HCEC 1CT (cell line): Measurements from ENCODE around the gene DGAT2.

Experiments
- DNase-seq: peaks from one replicate; pipeline ENCODE4 v3.0.0-alpha.2; 2017

DGAT2 gene

DNA sequence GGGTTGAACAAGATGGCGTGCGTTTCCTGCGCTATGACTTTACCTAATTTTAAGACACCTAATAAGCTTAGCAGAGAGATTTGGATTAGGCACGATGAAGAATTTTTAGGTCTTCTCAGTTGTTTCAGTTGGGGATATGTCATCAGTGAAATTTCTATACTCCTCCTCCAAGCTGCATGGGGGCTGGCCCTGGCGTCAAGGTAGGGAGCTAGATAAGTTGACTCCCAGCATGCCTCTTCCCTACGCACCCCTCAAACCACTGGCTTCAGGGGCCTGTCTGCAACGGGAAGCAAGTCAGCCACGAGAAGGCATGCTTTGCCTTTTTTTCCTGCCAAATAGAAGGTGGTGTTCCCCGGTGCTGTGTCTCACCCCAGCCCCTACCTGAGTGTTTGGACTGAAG, 13.3 kb downstream of the DGAT2 start:
- no peak for DNase-seq

DNA sequence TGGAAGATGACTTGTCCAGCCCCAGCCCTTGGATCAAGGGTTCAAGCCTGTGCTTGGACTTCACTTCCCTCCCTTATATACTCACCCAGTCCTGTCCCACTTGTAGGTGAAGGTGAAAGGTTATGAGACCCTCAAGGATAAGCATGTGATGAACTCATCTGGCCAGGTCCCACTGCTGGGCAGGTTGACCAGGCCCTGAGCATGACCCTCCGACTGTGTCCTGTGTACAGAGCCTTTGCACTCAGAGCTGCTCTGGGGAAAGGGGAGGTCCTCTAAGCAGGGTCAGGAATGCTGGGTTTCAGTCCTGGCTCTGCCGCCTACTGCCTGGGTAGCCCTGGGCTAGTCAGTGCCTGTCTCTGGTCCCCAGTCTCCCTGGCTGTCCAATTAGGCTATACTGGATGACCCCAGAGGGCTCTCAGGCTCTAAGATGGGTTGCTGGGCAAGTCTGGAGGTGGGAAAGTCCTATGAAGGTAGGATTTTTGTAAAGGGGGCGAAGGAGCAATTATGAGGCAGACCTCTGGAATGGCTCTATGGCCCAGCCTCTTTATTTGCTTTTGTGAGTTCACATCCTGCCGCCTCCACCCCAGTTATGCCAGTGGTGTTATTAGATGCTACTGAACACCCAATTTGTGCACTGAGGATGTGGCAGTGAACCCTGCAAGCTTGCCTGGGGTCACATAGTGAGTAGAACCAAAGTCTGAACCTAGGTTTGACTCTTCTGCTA, 14.1 kb downstream of the DGAT2 start:
- no peak for DNase-seq

DNA sequence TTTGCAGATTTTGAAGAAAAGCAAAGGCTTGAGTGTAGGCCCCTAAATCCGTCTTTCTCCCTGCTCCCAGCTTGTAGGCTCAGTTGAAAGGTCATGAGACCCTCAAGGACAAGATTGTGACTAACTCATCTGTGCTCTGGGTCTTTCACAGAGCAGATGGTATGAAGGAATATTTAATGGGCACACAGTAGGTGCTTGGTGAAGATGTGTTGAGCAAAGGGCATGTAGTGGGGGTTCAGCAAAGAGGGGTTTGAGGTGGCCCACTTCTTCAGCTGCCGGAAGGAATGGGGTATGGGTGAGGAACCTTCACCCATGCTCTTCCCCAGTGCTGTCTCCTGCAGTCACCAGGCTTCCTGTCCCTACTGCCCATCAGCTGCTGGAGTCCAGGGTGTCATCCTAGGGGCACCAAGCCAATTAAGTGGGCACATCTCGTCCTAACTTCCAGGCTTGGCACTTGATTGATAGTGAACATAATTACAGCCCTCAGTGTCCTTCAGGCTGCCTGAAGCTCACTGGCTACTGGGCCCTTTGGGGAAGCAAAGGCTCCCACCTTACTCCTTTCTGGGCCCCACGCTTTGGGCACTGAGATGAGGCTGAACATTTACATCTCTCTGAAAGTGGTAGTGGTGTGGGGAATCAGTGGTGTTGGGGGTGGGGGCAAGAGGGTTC, 15.0 kb downstream of the DGAT2 start:
- no peak for DNase-seq

DNA sequence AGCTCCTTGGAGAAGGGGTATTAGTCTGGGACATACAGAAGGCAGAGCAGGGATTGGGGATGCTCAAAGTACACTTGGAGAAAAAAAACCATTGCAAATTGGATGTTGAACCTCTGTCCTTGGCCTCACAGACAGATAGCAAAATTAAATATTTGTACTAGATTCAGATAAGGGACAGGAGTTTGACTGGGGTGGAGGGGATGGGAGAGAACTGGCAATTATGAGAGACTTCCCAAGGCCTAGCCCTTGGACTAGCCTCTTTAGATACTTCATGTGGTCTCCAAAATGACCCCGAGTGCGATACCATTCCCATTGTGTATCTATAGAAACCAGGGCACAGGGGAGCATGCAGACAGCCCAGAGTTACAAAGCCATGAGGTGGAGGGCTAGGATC, 15.5 kb downstream of the DGAT2 start:
- DNase-seq = no peak

DNA sequence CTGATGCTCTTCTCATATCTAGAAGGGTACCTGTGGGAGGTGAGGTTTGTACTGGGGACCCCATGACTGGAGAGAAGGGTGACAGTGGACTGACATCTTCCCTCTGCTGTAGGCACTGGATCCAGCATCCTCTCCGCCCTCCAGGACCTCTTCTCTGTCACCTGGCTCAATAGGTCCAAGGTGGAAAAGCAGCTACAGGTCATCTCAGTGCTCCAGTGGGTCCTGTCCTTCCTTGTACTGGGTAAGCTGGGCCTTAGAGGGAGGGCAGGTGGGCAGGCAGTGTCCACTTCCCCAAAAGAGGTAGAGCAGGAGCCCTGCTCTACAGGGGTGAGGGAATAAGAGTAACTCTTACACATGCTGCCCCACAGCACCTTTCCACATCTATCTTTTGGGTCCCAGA, 15.9 kb downstream of the DGAT2 start:
- DNase-seq = no peak

DNA sequence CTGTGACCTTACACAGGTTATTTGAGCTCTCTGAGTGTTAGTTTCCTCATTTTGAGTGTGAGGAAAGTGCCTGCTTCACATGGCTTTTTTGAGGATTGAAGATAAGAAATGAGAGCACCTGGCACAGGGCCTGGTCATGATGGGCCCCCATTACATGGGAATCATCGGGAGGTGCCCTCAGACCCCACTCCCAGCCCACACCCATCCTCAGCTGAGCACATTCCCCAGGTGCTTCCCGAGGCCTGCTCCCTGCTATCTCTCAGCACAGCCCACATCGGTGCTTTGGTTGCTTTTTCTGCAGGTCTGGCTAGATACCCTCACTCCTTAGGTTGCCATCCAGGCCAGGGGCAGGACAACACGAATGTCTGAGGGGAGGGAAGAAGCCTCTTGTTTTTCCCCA, 16.6 kb downstream of the DGAT2 start:
- DNase-seq = no peak

DNA sequence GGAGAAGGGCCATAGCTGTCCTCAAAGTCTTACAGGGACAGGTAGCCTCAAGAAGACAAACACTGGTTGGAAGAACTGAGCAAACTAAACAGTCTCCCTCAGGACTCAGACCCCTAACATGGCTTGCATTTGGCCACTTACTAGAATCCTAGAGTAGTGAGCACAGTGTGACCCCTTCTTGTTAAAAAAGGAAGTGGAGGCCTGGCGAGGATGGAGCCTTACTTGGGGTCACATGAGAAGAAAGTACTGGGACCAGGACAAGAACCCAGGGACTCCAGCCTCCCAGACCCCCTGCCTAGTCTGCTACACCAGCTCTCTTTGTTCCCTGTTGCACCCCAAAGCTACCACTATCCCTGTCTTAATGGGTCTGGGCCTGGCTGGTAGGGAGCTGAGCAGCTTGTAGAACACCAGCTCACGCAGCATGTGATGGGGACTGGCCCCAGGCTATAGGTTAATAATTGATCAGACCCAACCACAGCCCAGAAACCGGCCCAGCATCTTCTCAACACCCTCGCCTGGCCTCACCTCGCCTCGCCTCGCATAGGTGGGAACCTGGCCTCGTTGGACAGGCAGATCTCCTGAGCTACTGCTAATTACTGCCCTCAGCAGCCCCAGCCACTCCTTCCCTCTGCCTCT, 17.6 kb downstream of the DGAT2 start:
- DNase-seq = no peak

DNA sequence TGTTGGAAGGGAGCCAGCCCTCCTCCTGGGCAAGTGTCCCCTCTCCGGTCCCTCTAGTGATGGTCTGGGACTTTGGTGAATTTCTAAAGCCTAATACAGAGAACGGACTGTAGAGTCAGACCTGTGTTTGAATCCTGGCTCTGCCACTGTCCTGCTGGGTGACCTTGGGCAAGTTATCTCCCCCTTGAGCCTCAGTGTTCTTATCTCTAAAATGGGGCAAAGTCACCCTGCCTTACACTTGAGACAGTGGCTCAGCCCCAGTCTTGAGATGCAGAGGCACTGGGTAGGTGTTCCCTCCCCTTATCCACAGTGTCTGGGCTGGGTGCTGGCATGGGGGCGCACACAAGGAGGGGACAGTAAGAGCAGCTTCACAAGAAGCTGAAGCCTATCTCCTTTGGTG, 20.9 kb downstream of the DGAT2 start:
- DNase-seq = no peak

DNA sequence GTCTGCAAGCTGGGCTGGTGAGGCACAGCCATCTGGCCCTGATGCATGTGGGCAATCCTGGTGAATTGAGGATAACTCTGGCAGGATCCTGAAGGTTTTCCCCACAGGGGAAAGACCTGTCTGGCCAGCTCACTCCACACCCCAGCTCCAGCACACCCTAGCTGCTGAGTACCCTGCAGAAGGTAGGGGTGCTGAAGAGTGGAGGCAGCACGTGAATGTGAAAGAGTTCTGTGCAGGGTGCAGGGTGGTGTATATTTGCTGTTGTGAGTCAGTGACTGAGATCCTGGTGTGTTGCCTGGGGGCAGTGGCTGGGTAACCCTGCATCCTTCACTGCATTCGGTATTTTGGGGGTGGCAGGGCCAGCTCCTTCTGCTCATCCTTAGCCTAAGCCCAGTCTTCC, 22.4 kb downstream of the DGAT2 start:
- no peak for DNase-seq

DNA sequence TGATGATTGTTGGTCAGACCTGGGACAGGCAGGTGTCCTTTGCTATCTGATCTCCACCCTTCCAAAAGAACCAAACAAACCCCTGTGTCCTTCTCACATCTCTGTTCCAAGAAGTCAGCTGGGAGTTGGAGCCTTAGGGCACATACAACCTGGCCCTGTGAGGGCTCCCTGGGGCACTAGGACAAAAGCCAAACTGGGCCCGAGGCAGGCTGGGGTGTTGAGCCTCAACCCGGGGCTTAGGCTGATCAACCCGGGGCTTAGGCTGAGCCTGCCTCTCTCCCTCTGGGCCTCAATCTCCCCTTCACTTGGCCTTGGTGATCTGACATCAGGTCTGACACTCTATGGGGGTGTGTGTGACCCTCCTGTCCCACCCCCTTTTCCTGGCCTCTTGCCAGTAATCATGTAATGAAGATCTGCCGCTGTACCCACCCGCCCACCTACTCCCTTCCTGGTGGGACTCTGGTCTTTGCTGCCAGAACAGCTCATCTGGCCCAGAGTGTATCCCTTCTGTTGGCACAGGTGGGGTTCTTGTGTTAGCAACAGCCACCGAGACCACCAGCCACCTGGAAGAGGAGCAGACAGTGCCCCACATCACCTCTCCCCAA, 23.7 kb downstream of the DGAT2 start:
- no peak for DNase-seq

DNA sequence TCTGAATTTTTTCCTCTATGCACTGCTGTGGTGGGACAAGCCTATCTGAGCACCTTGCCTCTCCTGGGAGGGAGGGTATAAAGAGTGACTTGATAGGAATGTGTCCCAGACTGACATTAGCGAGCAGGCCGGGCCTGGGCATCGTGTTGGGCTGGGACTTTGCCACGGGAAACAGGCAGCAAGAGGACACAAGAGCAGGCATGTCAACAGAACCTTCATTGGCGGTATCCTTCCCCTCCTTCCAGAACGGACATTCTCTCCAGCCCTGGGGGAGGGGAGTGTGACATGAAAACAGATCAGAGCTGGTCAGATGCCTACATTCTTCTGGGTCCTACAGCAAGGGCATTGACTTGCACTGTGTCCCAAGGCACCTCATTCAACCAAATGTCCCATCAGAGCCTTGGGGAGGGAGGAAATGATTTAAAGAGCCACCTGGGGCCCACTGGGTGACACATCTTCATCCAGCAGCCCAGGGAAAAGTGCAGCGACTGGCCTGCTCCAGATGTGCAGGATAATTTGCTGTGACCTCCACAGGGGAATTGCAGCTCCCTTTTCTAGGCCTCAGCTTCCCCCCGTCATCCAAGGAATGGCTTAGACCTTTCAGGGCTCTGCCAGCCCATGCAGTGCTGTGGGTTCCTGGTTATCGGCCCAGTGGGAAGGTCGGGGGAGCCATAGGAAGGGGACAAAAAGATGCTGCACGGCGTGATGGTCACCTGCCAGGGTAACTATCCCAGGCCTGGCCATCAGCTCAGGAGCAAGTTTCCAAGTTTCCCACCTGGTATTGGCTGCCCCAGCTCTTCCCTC, 24.6 kb downstream of the DGAT2 start:
- no peak for DNase-seq

DNA sequence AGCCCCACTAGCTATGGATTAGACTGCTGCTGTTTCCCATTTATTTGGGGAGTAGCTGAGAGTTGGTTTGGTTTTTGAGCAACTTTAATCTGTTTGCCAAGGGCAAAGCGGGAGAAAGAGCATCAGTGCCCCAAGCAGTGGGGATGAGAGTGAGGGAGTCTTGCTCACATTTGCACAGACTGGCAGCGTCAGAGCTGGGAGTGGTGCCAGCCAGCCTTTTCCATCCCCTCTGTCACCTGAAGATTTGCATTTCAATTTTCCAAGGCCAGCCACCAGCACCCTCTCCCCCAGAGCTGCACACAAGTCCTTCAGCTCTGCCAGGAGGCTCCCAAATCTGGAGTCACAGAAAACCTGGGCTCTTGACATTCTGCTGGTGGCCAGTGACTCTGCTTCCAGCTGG, 25.4 kb downstream of the DGAT2 start:
- no peak for DNase-seq

DNA sequence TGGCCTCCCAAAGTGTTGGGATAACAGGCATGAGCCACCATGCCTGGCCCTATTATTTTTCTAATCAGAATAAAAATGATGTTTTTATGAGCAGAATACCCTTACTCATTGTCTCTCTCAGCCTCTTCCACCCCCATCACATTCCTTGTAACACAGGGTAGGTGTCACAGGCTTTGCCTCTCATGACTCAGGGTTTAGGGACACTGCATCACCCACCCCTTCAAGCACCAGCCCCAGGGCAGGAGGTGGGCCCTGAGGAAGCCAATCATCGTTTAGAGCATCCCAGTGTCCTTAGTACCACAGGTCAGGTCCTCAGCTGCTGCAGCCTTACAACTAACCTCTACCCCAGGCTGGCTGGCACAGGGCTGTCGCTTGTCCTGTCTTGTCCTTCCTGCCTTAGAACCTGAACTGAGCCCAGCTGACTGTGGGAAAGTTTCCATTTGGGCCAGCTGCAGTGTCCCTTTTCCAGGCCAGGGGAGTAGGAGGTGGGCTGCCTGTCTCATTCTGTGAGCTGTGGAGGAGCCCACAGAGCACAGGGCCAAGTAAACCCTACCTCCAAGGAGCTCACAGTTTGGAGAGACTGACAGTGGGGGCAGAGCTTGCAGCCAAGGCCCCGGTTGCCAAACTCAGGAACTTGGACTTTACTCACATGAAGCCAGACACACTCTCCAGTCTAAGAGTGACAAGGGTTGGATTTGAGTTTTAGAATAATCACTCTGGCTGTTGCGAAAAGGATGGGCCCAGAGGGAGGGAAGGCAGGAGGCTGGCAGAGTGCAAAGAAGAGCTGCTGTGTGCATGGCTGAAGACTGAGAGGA, 26.9 kb downstream of the DGAT2 start:
- DNase-seq = no peak

DNA sequence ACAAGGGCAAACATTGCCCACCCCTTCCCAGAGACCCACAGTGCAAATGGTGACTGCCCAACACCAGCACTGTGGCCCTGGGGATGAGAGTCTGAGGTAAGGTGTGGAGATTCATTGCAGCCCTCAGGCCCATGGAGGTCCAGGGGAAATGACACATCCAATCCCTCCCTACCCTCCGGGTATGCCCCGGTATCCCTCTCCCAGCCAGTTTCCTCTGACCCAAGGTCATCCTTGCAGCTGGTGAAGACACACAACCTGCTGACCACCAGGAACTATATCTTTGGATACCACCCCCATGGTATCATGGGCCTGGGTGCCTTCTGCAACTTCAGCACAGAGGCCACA, 27.5 kb downstream of the DGAT2 start:
- no peak for DNase-seq

DNA sequence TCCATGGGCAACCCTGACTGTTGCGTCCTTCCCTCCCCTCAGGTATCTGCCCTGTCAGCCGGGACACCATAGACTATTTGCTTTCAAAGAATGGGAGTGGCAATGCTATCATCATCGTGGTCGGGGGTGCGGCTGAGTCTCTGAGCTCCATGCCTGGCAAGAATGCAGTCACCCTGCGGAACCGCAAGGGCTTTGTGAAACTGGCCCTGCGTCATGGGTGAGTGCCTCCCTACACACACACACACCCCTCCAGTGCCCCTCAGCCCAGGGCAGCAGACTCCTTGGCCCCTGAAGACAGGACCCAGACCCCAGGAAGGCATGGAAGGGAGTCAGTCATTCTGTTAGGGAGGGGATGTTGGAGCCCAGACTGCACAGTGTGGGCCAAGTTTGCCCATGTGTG, 28.5 kb downstream of the DGAT2 start:
- no peak for DNase-seq

DNA sequence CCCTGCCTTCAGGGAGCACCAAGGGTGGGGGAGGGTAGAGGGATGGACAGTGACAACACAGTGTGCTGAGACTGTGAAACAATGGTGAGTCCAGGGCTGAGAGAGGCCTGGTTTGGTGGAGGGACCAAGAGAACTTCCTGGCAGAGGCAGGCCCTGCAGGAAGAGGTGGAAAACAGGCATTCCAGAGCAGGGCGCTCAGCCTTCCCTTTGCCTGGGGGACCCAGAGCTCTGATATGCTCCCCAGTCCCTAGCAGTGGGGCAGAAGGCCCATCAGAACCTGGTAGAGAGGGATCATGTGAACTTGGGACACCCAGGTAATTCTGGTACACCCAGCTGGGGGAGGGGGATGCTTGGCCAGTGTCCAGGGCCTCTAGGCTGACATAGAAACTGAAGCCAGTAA, 29.2 kb downstream of the DGAT2 start:
- DNase-seq = peak; percentile 31

DNA sequence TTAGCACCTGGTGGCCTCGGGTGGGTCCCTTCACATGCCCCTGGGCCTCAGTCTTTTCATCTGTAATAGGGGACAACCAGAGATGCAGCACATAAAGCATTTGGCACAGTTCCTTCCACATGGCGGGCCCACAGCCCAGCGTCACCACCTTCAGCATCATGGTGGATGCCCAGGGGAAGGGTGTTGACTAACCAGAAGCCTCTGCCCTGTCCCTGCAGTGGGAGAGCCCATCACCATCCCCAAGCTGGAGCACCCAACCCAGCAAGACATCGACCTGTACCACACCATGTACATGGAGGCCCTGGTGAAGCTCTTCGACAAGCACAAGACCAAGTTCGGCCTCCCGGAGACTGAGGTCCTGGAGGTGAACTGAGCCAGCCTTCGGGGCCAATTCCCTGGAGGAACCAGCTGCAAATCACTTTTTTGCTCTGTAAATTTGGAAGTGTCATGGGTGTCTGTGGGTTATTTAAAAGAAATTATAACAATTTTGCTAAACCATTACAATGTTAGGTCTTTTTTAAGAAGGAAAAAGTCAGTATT, 31.6 kb downstream of the DGAT2 start:
- DNase-seq = no peak

DNA sequence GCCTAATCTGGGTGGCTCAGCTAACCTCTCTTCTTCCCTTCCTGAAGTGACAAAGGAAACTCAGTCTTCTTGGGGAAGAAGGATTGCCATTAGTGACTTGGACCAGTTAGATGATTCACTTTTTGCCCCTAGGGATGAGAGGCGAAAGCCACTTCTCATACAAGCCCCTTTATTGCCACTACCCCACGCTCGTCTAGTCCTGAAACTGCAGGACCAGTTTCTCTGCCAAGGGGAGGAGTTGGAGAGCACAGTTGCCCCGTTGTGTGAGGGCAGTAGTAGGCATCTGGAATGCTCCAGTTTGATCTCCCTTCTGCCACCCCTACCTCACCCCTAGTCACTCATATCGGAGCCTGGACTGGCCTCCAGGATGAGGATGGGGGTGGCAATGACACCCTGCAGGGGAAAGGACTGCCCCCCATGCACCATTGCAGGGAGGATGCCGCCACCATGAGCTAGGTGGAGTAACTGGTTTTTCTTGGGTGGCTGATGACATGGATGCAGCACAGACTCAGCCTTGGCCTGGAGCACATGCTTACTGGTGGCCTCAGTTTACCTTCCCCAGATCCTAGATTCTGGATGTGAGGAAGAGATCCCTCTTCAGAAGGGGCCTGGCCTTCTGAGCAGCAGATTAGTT, 32.3 kb downstream of the DGAT2 start:
- no peak for DNase-seq

DNA sequence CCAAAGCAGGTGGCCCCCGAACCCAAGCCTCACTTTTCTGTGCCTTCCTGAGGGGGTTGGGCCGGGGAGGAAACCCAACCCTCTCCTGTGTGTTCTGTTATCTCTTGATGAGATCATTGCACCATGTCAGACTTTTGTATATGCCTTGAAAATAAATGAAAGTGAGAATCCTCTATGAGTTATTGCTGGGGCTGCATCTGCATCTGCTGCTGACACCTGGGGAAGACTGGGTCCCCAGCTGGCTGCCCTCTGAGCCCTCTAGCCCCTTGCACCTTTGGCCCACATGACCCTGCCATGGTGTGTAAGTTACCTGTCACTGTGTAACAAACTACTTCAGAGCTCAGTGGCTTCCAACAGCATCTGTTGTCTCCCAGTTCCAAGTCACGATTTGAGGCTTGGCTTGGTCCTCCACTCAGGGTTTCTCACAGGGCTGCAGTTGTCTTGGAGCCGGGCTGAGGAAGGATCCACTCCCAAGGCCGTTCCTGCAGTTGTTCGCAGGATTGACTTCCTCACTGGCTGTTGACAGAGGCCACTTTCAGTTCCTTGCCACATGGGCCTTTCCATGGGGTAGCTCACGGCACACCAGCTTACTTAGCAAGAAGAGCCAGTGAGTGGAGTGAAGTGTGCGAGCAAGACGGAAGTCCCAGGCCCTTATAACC, 32.9 kb downstream of the DGAT2 start:
- no peak for DNase-seq

DNA sequence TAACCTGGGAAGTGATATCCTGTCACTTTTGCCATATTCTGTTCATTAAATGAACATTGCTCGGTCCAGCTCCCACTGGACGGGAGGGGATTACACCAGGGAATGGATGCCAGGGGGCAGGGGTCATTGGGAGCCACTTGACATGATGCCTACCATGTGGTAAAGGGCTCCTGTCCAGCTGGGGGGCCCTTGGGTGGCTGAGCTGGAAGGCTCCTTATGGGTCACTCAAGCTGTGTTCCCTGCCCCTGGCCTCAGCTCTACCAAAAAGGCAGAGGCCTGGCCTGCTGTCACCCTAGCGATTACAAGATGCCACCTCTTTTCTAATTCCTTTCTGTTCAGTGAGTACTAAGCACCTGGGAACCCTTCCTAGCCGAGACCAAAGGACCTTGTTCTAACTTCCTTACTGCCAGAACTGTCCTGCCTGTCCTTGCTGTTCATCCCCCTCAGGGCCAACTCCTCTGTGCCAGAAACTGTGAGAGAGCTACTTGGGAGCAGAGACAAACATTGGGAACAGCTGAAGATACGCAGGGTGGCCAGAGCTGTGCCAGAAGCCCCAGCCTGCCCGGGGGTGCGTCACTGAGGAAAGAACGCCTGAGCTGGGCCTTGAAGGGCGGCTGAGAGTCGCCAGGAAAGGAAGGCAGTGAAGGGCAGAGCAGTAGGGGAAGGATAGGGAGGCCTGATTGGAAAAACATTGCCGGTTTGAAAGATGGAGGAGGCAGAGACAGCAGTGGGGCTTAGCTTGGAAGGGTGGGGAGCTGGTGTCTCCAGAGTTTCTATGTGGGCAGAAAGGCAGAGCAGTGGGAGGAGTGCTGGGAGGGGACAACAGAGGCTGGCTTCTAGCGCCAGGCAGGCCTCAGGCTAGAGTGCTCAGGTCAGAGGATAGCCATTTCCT, 33.7 kb downstream of the DGAT2 start:
- no peak for DNase-seq
